Body of pancreas (tissue), 4 donors: ENCODE data around the gene RGS12.

Experiments used
- POLR2A ChIP-seq, 3 donors: fragments of 450-650 bp; IDR thresholded peaks; one replicate each; pipeline ENCODE4 v1.6.1; 2016; ENCODE audit warnings: antibody characterized with exemption in 3 of 3, mild to moderate bottlenecking in 2 of 3
- TF ChIP-seq, protein P1 (sequence below), 7 experiments: fragments of 450-650 bp in 4 of 7; fragments of 200-600 bp in 3 of 7; sonication (generic) in 3 of 7; IDR thresholded peaks; one replicate each; pipeline ENCODE4 v1.5.1; 2016 to 2019; ENCODE audit warnings: antibody characterized with exemption in 7 of 7

GRCh38 chr4:3288571-3289094 lies 4.2 kb upstream of the RGS12 start:
- TF ChIP-seq POLR2A (IDR thresholded peaks at IDR 0.05) = no peak
- TF ChIP-seq, protein P1, sequence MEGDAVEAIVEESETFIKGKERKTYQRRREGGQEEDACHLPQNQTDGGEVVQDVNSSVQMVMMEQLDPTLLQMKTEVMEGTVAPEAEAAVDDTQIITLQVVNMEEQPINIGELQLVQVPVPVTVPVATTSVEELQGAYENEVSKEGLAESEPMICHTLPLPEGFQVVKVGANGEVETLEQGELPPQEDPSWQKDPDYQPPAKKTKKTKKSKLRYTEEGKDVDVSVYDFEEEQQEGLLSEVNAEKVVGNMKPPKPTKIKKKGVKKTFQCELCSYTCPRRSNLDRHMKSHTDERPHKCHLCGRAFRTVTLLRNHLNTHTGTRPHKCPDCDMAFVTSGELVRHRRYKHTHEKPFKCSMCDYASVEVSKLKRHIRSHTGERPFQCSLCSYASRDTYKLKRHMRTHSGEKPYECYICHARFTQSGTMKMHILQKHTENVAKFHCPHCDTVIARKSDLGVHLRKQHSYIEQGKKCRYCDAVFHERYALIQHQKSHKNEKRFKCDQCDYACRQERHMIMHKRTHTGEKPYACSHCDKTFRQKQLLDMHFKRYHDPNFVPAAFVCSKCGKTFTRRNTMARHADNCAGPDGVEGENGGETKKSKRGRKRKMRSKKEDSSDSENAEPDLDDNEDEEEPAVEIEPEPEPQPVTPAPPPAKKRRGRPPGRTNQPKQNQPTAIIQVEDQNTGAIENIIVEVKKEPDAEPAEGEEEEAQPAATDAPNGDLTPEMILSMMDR (IDR thresholded peaks at IDR 0.05) = no peak
